Measurements from ENCODE around the gene CHIT1. TPM values are rescaled to one million over a fixed set of nuclear protein-coding genes. Genes with fewer than 3 reads are reported as not detected.

The CHIT1 gene
- polyA plus RNA-seq, 1 donor from 2014 or later, result not detected

GRCh38 chr1:203172184-203173010, 57.1 kb downstream of the CHIT1 start:
- Histone ChIP-seq H3K4me3 (ENCODE audit: low read length) (no peak overlapping the region), H3K9ac (ENCODE audit: low read length) (no peak overlapping the region), H3K9me3 (ENCODE audit: low read length) (no peaks in the 10 kb centered on the region), H3K4me2 (ENCODE audit: low read length) (no peak overlapping the region), H3K36me3 (ENCODE audit: insufficient read depth, low read length) (no peaks in the 10 kb centered on the region), H2AFZ (ENCODE audit: low read depth, low read length) (no peak overlapping the region), H4K20me1 (ENCODE audit: insufficient read depth) (no peaks in the 10 kb centered on the region), H3K9me2 (ENCODE audit: insufficient read depth, low read length) (no peaks in the 10 kb centered on the region), H3F3A (ENCODE audit: insufficient read depth, low read length, poor library complexity, severe bottlenecking) (no peaks in the 10 kb centered on the region), H3K27me3 (ENCODE audit: insufficient read depth, low read depth, low read length) (no peaks in the 10 kb centered on the region), H3K27ac (ENCODE audit: low read length) (no peak overlapping the region), H3K79me2 (replicated peaks; ENCODE audit: insufficient read depth, low read length) (no peaks in the 10 kb centered on the region)
- TF ChIP-seq TAF1 (IDR thresholded peaks at IDR 0.05; ENCODE audit: low read depth) (no peak), CTCF (IDR thresholded peaks at IDR 0.05; ENCODE audit: poor library complexity, severe bottlenecking) (no peak), EZH2 (IDR thresholded peaks at IDR 0.05; ENCODE audit: borderline replicate concordance, insufficient read depth, low read length, poor library complexity, severe bottlenecking) (no peak), SMC3 (conservative IDR thresholded peaks at IDR 0.05; ENCODE audit: poor library complexity) (no peak), EP300 (conservative IDR thresholded peaks at IDR 0.05; ENCODE audit: poor library complexity, severe bottlenecking) (no peak), POLR2AphosphoS5 (IDR thresholded peaks at IDR 0.05) (no peak), RAD21 (conservative IDR thresholded peaks at IDR 0.05) (no peak), REST (IDR thresholded peaks at IDR 0.05; ENCODE audit: borderline replicate concordance) (no peak), MXI1 (conservative IDR thresholded peaks at IDR 0.05; ENCODE audit: poor library complexity, severe bottlenecking) (no peak)

GRCh38 chr1:203171341-203172183, 57.9 kb downstream of the CHIT1 start:
- Histone ChIP-seq H3K9me3 (ENCODE audit: low read length) (no peaks in the 10 kb centered on the region), H4K20me1 (ENCODE audit: insufficient read depth) (no peaks in the 10 kb centered on the region), H3K4me2 (ENCODE audit: low read length) (no peak overlapping the region), H3K9ac (ENCODE audit: low read length) (no peak overlapping the region), H3K27me3 (ENCODE audit: insufficient read depth, low read depth, low read length) (no peaks in the 10 kb centered on the region), H3K4me3 (ENCODE audit: low read length) (no peak overlapping the region), H3K36me3 (ENCODE audit: insufficient read depth, low read length) (no peaks in the 10 kb centered on the region), H3K9me2 (ENCODE audit: insufficient read depth, low read length) (no peaks in the 10 kb centered on the region), H3F3A (ENCODE audit: insufficient read depth, low read length, poor library complexity, severe bottlenecking) (no peaks in the 10 kb centered on the region), H3K79me2 (replicated peaks; ENCODE audit: insufficient read depth, low read length) (no peaks in the 10 kb centered on the region), H3K27ac (ENCODE audit: low read length) (no peak overlapping the region), H2AFZ (ENCODE audit: low read depth, low read length) (no peak overlapping the region)
- no peak for TF ChIP-seq POLR2AphosphoS5 (IDR thresholded peaks at IDR 0.05)
- no peak for TF ChIP-seq REST (IDR thresholded peaks at IDR 0.05; ENCODE audit: borderline replicate concordance)
- no peak for TF ChIP-seq EP300 (conservative IDR thresholded peaks at IDR 0.05; ENCODE audit: poor library complexity, severe bottlenecking)
